ENCODE measurements around the gene DIRAS1. TPM values are rescaled to one million over a fixed set of nuclear protein-coding genes. Genes with fewer than 3 reads are reported as not detected.

Gene DIRAS1
- total RNA-seq, 1 experiment from 2014 or later: 25.0 TPM

DNA sequence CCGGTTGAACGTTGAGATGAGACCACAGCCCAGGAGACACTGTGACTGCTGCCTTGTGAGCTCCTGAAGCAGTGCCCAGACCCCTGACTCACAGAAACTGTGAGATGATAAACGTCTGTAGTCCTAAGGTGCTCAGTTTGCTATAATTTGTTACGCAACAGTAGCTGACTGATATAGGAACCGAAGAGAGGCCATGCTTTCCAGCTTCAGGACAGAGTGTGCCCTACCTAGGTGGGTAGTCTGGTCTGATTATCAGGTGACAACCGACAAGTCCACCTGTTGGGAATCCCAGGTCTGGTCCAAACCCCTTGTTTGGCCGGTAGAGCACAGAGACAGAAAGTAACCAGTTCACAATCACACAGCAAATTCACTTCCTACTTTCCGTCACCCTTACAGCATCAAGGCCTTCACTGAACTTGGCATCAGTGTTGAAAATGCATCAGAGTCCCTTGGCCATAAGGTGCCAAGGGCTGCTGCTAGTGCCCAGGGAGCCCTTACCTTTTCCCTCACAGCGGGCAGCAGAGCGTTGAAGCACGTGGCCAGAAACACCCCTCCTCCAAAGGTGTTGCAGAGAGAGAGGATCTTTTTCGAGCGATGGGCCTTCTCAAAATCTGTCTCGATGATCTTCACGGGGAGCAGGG is 15.5 kb upstream of the DIRAS1 start (continued):
- TF ChIP-seq, protein P1, sequence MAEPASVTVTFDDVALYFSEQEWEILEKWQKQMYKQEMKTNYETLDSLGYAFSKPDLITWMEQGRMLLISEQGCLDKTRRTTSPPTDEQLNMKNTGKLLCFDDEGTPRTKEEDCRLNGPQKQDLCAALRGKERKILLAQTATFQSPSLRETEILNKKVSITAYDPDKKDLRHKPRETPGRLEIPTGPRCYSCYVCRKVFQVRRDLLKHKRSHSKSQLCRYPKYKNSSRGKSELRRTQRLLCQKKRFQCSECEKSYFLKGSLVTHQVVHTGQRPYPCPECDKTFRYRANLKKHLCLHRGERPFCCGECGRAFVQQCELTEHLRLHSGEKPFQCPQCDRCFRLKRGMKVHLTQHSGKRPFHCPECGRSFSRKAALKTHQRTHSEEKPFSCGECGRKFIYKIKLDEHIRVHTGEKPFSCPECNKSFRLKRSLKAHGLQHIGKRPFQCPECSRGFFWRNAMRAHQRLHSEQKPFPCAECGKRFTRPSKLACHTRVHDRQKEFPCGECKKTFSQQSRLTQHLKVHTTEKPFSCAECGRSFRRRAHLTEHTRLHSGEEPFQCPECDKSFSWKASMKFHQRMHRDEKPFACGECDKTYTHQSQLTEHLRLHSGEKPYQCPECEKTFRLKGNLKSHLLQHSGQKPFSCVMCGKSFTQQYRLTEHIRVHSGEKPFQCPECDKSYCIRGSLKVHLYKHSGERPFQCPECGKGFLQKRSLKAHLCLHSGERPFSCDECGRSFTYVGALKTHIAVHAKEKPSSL (CRISPR knock-in tag; conservative IDR thresholded peaks at IDR 0.05): no peak
- TF ChIP-seq ZNF671 (CRISPR knock-in tag; IDR thresholded peaks at IDR 0.05) (no peak), SP1 (CRISPR knock-in tag; conservative IDR thresholded peaks at IDR 0.05) (no peak), MYBL2 (CRISPR knock-in tag; IDR thresholded peaks at IDR 0.05) (no peak), FOXK1 (CRISPR knock-in tag; IDR thresholded peaks at IDR 0.05) (no peak), SOX15 (CRISPR knock-in tag; IDR thresholded peaks at IDR 0.05) (no peak)
- TF ChIP-seq, protein P2, sequence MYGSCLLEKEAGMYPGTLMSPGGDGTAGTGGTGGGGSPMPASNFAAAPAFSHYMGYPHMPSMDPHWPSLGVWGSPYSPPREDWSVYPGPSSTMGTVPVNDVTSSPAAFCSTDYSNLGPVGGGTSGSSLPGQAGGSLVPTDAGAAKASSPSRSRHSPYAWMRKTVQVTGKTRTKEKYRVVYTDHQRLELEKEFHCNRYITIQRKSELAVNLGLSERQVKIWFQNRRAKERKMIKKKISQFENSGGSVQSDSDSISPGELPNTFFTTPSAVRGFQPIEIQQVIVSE (CRISPR knock-in tag; IDR thresholded peaks at IDR 0.05; ENCODE audit: borderline replicate concordance): no peak
- TF ChIP-seq, protein P3, sequence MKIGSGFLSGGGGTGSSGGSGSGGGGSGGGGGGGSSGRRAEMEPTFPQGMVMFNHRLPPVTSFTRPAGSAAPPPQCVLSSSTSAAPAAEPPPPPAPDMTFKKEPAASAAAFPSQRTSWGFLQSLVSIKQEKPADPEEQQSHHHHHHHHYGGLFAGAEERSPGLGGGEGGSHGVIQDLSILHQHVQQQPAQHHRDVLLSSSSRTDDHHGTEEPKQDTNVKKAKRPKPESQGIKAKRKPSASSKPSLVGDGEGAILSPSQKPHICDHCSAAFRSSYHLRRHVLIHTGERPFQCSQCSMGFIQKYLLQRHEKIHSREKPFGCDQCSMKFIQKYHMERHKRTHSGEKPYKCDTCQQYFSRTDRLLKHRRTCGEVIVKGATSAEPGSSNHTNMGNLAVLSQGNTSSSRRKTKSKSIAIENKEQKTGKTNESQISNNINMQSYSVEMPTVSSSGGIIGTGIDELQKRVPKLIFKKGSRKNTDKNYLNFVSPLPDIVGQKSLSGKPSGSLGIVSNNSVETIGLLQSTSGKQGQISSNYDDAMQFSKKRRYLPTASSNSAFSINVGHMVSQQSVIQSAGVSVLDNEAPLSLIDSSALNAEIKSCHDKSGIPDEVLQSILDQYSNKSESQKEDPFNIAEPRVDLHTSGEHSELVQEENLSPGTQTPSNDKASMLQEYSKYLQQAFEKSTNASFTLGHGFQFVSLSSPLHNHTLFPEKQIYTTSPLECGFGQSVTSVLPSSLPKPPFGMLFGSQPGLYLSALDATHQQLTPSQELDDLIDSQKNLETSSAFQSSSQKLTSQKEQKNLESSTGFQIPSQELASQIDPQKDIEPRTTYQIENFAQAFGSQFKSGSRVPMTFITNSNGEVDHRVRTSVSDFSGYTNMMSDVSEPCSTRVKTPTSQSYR (CRISPR knock-in tag; IDR thresholded peaks at IDR 0.05): no peak
- TF ChIP-seq, protein P4, sequence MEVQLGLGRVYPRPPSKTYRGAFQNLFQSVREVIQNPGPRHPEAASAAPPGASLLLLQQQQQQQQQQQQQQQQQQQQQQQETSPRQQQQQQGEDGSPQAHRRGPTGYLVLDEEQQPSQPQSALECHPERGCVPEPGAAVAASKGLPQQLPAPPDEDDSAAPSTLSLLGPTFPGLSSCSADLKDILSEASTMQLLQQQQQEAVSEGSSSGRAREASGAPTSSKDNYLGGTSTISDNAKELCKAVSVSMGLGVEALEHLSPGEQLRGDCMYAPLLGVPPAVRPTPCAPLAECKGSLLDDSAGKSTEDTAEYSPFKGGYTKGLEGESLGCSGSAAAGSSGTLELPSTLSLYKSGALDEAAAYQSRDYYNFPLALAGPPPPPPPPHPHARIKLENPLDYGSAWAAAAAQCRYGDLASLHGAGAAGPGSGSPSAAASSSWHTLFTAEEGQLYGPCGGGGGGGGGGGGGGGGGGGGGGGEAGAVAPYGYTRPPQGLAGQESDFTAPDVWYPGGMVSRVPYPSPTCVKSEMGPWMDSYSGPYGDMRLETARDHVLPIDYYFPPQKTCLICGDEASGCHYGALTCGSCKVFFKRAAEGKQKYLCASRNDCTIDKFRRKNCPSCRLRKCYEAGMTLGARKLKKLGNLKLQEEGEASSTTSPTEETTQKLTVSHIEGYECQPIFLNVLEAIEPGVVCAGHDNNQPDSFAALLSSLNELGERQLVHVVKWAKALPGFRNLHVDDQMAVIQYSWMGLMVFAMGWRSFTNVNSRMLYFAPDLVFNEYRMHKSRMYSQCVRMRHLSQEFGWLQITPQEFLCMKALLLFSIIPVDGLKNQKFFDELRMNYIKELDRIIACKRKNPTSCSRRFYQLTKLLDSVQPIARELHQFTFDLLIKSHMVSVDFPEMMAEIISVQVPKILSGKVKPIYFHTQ (CRISPR knock-in tag; IDR thresholded peaks at IDR 0.05): no peak

DNA sequence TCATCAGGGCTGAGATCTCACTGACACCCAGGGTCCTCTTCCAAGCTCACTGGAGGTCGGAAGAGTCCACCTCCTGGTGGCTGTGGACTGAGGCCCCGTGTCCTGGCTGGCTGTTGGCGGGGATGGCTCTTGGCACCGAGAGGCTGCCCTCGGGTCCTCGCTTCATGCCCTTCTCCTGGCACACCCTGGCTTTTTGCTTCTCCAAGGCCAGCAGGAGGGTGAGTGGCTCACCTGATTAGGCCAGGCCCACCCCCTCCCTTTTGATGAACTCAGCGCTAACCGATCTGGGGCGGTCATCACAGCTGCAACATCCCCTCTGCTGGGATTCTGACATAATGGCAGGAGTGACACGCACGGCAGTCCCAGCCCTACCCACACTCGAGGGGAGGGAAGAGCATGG is 14.2 kb upstream of the DIRAS1 start:
- Mint-ChIP-seq H3K4me1 (peaks cover 4% of the 10 kb centered on the region), H3K27ac (no peak overlapping the region), H3K36me3 (peaks cover 35% of the 10 kb centered on the region), H3K9me3 (peaks cover 10% of the 10 kb centered on the region; the same call in 1 of the 2 replicates), H3K4me3 (no peak overlapping the region), H3K27me3 (ENCODE audit: low read depth) (peaks cover 3% of the 10 kb centered on the region)
- DNase-seq (ENCODE audit: low spot score) (no peak), ATAC-seq (no peak)
- CTCF ChIA-PET: interaction anchor here (0.8 kb wide), 1 partner anchor 10 kb away, joined by 4 read pairs; no protein-coding TSS in a partner anchor
- POLR2A ChIA-PET: interaction anchor here (0.6 kb wide), 1 partner anchor 80 kb away, joined by 5 read pairs; no protein-coding TSS in a partner anchor
- no peak for TF ChIP-seq RELA (CRISPR knock-in tag; IDR thresholded peaks at IDR 0.05; ENCODE audit: borderline replicate concordance)
- TF ChIP-seq ZNF121 (CRISPR knock-in tag; IDR thresholded peaks at IDR 0.05): no peak
- no peak for TF ChIP-seq PRRX2 (CRISPR knock-in tag; IDR thresholded peaks at IDR 0.05)
- TF ChIP-seq MYBL2 (CRISPR knock-in tag; IDR thresholded peaks at IDR 0.05): no peak
- TF ChIP-seq ZNF423 (CRISPR knock-in tag; IDR thresholded peaks at IDR 0.05): no peak
- TF ChIP-seq, protein P5, sequence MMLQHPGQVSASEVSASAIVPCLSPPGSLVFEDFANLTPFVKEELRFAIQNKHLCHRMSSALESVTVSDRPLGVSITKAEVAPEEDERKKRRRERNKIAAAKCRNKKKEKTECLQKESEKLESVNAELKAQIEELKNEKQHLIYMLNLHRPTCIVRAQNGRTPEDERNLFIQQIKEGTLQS (CRISPR knock-in tag; conservative IDR thresholded peaks at IDR 0.05): no peak
- TF ChIP-seq, protein P6, sequence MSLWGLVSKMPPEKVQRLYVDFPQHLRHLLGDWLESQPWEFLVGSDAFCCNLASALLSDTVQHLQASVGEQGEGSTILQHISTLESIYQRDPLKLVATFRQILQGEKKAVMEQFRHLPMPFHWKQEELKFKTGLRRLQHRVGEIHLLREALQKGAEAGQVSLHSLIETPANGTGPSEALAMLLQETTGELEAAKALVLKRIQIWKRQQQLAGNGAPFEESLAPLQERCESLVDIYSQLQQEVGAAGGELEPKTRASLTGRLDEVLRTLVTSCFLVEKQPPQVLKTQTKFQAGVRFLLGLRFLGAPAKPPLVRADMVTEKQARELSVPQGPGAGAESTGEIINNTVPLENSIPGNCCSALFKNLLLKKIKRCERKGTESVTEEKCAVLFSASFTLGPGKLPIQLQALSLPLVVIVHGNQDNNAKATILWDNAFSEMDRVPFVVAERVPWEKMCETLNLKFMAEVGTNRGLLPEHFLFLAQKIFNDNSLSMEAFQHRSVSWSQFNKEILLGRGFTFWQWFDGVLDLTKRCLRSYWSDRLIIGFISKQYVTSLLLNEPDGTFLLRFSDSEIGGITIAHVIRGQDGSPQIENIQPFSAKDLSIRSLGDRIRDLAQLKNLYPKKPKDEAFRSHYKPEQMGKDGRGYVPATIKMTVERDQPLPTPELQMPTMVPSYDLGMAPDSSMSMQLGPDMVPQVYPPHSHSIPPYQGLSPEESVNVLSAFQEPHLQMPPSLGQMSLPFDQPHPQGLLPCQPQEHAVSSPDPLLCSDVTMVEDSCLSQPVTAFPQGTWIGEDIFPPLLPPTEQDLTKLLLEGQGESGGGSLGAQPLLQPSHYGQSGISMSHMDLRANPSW (CRISPR knock-in tag; conservative IDR thresholded peaks at IDR 0.05; ENCODE audit: low read depth): no peak
- no peak for TF ChIP-seq ZBTB21 (CRISPR knock-in tag; IDR thresholded peaks at IDR 0.05; ENCODE audit: borderline replicate concordance)
- no peak for TF ChIP-seq CREM (CRISPR knock-in tag; IDR thresholded peaks at IDR 0.05)
- TF ChIP-seq, protein P7, sequence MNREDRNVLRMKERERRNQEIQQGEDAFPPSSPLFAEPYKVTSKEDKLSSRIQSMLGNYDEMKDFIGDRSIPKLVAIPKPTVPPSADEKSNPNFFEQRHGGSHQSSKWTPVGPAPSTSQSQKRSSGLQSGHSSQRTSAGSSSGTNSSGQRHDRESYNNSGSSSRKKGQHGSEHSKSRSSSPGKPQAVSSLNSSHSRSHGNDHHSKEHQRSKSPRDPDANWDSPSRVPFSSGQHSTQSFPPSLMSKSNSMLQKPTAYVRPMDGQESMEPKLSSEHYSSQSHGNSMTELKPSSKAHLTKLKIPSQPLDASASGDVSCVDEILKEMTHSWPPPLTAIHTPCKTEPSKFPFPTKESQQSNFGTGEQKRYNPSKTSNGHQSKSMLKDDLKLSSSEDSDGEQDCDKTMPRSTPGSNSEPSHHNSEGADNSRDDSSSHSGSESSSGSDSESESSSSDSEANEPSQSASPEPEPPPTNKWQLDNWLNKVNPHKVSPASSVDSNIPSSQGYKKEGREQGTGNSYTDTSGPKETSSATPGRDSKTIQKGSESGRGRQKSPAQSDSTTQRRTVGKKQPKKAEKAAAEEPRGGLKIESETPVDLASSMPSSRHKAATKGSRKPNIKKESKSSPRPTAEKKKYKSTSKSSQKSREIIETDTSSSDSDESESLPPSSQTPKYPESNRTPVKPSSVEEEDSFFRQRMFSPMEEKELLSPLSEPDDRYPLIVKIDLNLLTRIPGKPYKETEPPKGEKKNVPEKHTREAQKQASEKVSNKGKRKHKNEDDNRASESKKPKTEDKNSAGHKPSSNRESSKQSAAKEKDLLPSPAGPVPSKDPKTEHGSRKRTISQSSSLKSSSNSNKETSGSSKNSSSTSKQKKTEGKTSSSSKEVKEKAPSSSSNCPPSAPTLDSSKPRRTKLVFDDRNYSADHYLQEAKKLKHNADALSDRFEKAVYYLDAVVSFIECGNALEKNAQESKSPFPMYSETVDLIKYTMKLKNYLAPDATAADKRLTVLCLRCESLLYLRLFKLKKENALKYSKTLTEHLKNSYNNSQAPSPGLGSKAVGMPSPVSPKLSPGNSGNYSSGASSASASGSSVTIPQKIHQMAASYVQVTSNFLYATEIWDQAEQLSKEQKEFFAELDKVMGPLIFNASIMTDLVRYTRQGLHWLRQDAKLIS (CRISPR knock-in tag; IDR thresholded peaks at IDR 0.05; ENCODE audit: borderline replicate concordance): no peak

Data from WTC11 (cell line).